Measurements from ENCODE around the gene MTHFR. TPM values are rescaled to one million over a fixed set of nuclear protein-coding genes. Genes with fewer than 3 reads are reported as not detected.

MTHFR gene
- total and polyA plus RNA-seq, 2 of the 4 experiments (the other 2 are of a cell fraction), result 7.3 to 7.4 TPM

DNA sequence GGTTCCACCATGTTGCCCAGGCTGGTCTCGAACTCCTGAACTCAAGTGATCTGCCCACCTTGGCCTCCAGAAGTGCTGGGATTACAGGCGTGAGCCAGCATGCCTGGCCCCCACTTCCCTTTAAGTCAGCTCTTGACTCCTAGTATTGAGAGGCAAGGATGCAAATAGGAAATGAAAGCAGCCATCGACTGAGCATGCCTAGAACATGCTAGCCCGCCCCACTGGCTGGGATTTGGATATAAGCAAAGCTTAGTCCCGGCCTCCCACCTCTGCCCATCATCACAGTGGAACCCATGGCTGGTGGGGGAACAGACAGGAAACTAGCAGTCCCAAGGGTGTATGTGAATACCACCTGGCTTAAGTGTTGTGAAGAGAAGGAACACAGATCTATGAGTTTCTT, 33.3 kb downstream of the MTHFR start:
- no TSS peak for BruUV-seq (replicated peaks)
- no peak overlapping the region for H4K91ac ChIP-seq (ENCODE audit: insufficient read depth, low read depth, low read length)
- no peak overlapping the region for H3K9ac ChIP-seq (ENCODE audit: low read depth, low read length)
- no peak overlapping the region for H3K18ac ChIP-seq (ENCODE audit: low read depth, low read length)
- no peak overlapping the region for H3K14ac ChIP-seq (replicated peaks; ENCODE audit: low read depth, low read length)
- no peak overlapping the region for H2BK5ac ChIP-seq (ENCODE audit: low read depth, low read length, poor library complexity, severe bottlenecking)
- no peak overlapping the region for H3K56ac ChIP-seq (ENCODE audit: extremely low read depth, insufficient read depth, low read length)
- no peak overlapping the region for H2AK9ac ChIP-seq (replicated peaks; ENCODE audit: low read depth, low read length, poor library complexity)
- no peaks in the 10 kb centered on the region for H3K36me3 ChIP-seq (ENCODE audit: control insufficient read depth, insufficient read depth, low read length)
- H3K27ac ChIP-seq (ENCODE audit: insufficient read depth, low read length), result no peak overlapping the region
- no peak overlapping the region for H4K5ac ChIP-seq (ENCODE audit: low read depth, low read length)
- CTCF ChIA-PET, result interaction anchor here (0.6 kb wide), 2 partner anchors 109 to 123 kb away, joined by 3 to 4 read pairs; partner anchors contain the start of gene FBXO6
- no peaks in the 10 kb centered on the region for H4K20me1 ChIP-seq (ENCODE audit: insufficient read depth, low read length)
- ATAC-seq (ENCODE audit: low read depth), result peak; percentile 47; the same call in 1 of the 2 replicates
- dilution Hi-C loops (cut with HindIII; ENCODE audit: low sequenced_read_pairs, unreplicated experiment) (no loop called here), intact Hi-C loops (cut with micrococcal nuclease) (no loop called here), in situ Hi-C loops (cut with MboI; ENCODE audit: low sequenced_read_pairs) (no loop called here)
- WGBS, 2 experiments (ENCODE audit: extremely low coverage in 2 of 2, insufficient read length in 1 of 2), result no CpG with 5 or more reads among the region's 5 CpGs
- no peak overlapping the region for H2BK20ac ChIP-seq (ENCODE audit: low read depth, low read length)
- H2BK120ac ChIP-seq (ENCODE audit: low read depth, low read length), result no peak overlapping the region
- H4K8ac ChIP-seq (ENCODE audit: low read depth in 2 of 2, low read length in 2 of 2), result no peak overlapping the region
- DNase-seq, result no peak
- no peaks in the 10 kb centered on the region for H3K4me1 ChIP-seq (ENCODE audit: control insufficient read depth, insufficient read depth, low read length)
- H3K9me3 ChIP-seq (ENCODE audit: control insufficient read depth, insufficient read depth, low read length), result no peaks in the 10 kb centered on the region
- H2BK15ac ChIP-seq (ENCODE audit: low read depth, low read length), result no peak overlapping the region
- peaks cover 6% of the 10 kb centered on the region for H3K27me3 ChIP-seq (ENCODE audit: control insufficient read depth, insufficient read depth, low read length)
- H2AFZ ChIP-seq (replicated peaks; ENCODE audit: low read length, poor library complexity), result no peak overlapping the region
- H3K4me2 ChIP-seq (ENCODE audit: low read depth, low read length), result no peak overlapping the region
- no peak overlapping the region for H3K23ac ChIP-seq (ENCODE audit: low read depth, low read length)
- no peaks in the 10 kb centered on the region for H3K79me1 ChIP-seq (ENCODE audit: low read depth in 1 of 2, low read length in 2 of 2)
- H3K4me3 ChIP-seq (ENCODE audit: insufficient read depth, low read depth, low read length), result no peak overlapping the region
- H3K4ac ChIP-seq (ENCODE audit: low read depth, low read length), result no peak overlapping the region
- POLR2A ChIA-PET (ENCODE audit: unreplicated experiment), result no interaction called here
- TF ChIP-seq MXI1 (IDR thresholded peaks at IDR 0.05; ENCODE audit: borderline replicate concordance, low read depth, low read length) (no peak), POLR2A (IDR thresholded peaks at IDR 0.05; ENCODE audit: low read depth, low read length) (no peak)
- no peaks in the 10 kb centered on the region for H3K9me1 ChIP-seq (ENCODE audit: insufficient read depth, low read length)
- H2AK5ac ChIP-seq (ENCODE audit: low read depth, low read length), result no peak overlapping the region
